CD4-positive, alpha-beta memory T cell (primary cell): ENCODE results near the gene THSD7B. TPM values are rescaled to one million over a fixed set of nuclear protein-coding genes. Genes with fewer than 3 reads are reported as not detected.

Experiments used
- CTCF ChIA-PET: fragments of 350-600 bp; sonication (Branson Sonifier 250); formaldehyde crosslinking; loops from one replicate; lab custom pipeline; 2021; ENCODE audit warnings: inconsistent platforms; ENCODE audit not compliant: partially characterized antibody; lab: Charles Lee
- POLR2A ChIA-PET: fragments of 350-600 bp; sonication (Branson Sonifier 250); formaldehyde crosslinking; loops from one replicate; lab custom pipeline; 2021; ENCODE audit not compliant: partially characterized antibody; lab: Charles Lee
- DNase-seq, 5 donors: peaks; one replicate each; pipeline versions ENCODE4 v3.0.0 to v3.0.0-alpha.2; 2020 to 2022; ENCODE audit warnings: mixed read lengths in 1 of 5
- H3K27ac ChIP-seq: one replicate; pipeline ENCODE4 v1.7.0; 2013; ENCODE audit warnings: low read depth, low read length
- H3K27me3 ChIP-seq: 2 replicates; pipeline ENCODE4 v1.7.0; 2013; ENCODE audit warnings: mild to moderate bottlenecking, low read length, moderate library complexity; ENCODE audit not compliant: insufficient read depth
- H3K36me3 ChIP-seq: 2 replicates; pipeline ENCODE4 v1.7.0; 2013; ENCODE audit warnings: mild to moderate bottlenecking, low read length, moderate library complexity; ENCODE audit not compliant: insufficient read depth
- H3K4me1 ChIP-seq: 2 replicates; pipeline ENCODE4 v1.7.0; 2013; ENCODE audit warnings: mild to moderate bottlenecking, low read length, moderate library complexity; ENCODE audit not compliant: insufficient read depth
- H3K4me3 ChIP-seq, 2 donors: one replicate each; pipeline ENCODE4 v1.7.0; 2013; ENCODE audit warnings: low read length in 2 of 2, mild to moderate bottlenecking in 1 of 2
- H3K9me3 ChIP-seq, 2 donors: one replicate each; pipeline ENCODE4 v1.7.0; 2013; ENCODE audit warnings: low read length in 2 of 2, control low read depth in 1 of 2; ENCODE audit not compliant: control insufficient read depth in 1 of 2
- H3K27ac Mint-ChIP-seq, 7 donors: one replicate each; pipeline ENCODE4 v1.8.0; 2020 to 2021; ENCODE audit warnings: mixed read lengths in 7 of 7, mild to moderate bottlenecking in 6 of 7, inconsistent platforms in 3 of 7, moderate library complexity in 3 of 7
- H3K27me3 Mint-ChIP-seq, 2 donors: one replicate each; pipeline ENCODE4 v1.8.0; 2020 to 2021; ENCODE audit warnings: mixed read lengths in 2 of 2
- H3K36me3 Mint-ChIP-seq, 2 donors: one replicate each; pipeline ENCODE4 v1.8.0; 2020 to 2021; ENCODE audit warnings: mixed read lengths in 2 of 2, inconsistent platforms in 1 of 2, mild to moderate bottlenecking in 1 of 2
- H3K4me1 Mint-ChIP-seq, 4 donors: one replicate each; pipeline ENCODE4 v1.8.0; 2020 to 2021; ENCODE audit warnings: mixed read lengths in 4 of 4, mild to moderate bottlenecking in 1 of 4
- H3K4me3 Mint-ChIP-seq, 8 donors: one replicate each; pipeline ENCODE4 v1.8.0; 2020 to 2021; ENCODE audit warnings: mixed read lengths in 8 of 8, mild to moderate bottlenecking in 7 of 8, moderate library complexity in 6 of 8, inconsistent platforms in 3 of 8
- H3K9me3 Mint-ChIP-seq, 8 donors: one replicate each; pipeline ENCODE4 v1.8.0; 2020 to 2021; ENCODE audit warnings: mixed read lengths in 8 of 8, mild to moderate bottlenecking in 5 of 8, inconsistent platforms in 3 of 8, moderate library complexity in 1 of 8
- intact Hi-C: fragments of 100-400 bp; cut with micrococcal nuclease; formaldehyde crosslinking; loops from one replicate; pipeline ENCODE4 v1.15.1; 2023
- polyA plus RNA-seq, 2 donors: library from polyadenylated mRNA; unstranded; fragments of 300-500 nt; fragmentation: Illumina TruSeq; gene quantifications; one replicate each; pipeline ENCODE4 v1.2.3, GENCODE V29; 2021
- total RNA-seq, 2 experiments: library from RNA; stranded (reverse); gene quantifications; one replicate each; pipeline ENCODE4 v1.2.3, GENCODE V29; 2021

THSD7B gene
- total and polyA plus RNA-seq, 4 experiments from 2014 or later, result not detected

DNA sequence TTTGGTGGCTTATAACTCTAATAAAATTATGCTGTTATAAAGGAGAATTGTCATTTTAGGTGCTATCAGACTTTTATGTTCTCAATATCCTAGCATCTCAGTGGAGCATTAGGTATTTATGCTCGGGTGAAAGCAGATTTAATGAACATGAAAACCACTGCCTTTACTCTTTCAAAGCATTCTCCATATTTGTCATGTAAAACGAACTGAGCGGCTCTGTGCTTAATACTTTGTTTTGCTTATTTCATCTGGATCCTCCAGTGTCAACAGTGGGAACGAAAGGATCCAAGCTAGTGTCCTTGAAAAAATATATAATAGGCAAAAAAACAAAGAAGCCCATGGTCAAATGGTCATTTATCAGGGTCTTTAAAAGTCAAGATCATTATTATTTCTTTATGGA is 53.5 kb downstream of the THSD7B start:
- no peaks in the 10 kb centered on the region for H3K4me1 Mint-ChIP-seq
- CTCF ChIA-PET, result no interaction called here
- no peaks in the 10 kb centered on the region for H3K4me1 ChIP-seq
- H3K27me3 Mint-ChIP-seq, result no peaks in the 10 kb centered on the region
- H3K4me3 ChIP-seq, result no peak overlapping the region
- H3K4me3 Mint-ChIP-seq, result no peak overlapping the region
- H3K9me3 ChIP-seq, result no peaks in the 10 kb centered on the region
- no peaks in the 10 kb centered on the region for H3K36me3 Mint-ChIP-seq
- H3K36me3 ChIP-seq, result no peaks in the 10 kb centered on the region
- intact Hi-C loops, result no loop called here
- DNase-seq, result no peak
- H3K27ac ChIP-seq, result no peak overlapping the region
- POLR2A ChIA-PET, result no interaction called here
- no peak overlapping the region for H3K27ac Mint-ChIP-seq
- H3K9me3 Mint-ChIP-seq, result peaks cover 0 to 1% (median 0%) of the 10 kb centered on the region in 8 donors
- no peaks in the 10 kb centered on the region for H3K27me3 ChIP-seq

DNA sequence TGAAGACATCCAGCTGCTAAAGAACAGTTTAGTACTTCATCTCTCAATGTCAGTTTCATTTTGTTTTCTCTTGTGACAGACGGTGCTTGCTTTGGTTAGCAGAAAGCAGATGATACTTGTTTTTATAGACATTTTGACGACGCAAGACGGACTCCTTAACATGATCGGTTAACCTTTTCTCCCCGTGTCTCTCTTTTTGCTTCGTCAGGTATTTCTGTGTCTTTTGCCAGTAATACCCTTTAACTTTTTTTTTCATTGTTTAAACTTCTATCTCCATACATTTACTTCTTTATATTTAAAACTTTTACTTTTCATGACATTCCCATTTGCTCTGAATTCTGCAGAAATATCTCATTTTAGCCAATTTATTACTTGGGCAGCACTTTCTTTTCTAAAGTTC is 57.9 kb downstream of the THSD7B start:
- H3K4me1 ChIP-seq, result no peaks in the 10 kb centered on the region
- ChIA-PET POLR2A (no interaction called here), CTCF (no interaction called here)
- H3K4me3 ChIP-seq, result no peak overlapping the region
- no peaks in the 10 kb centered on the region for H3K9me3 Mint-ChIP-seq
- no peaks in the 10 kb centered on the region for H3K4me1 Mint-ChIP-seq
- H3K9me3 ChIP-seq, result no peaks in the 10 kb centered on the region
- no peak overlapping the region for H3K27ac Mint-ChIP-seq
- no peak overlapping the region for H3K27ac ChIP-seq
- no peaks in the 10 kb centered on the region for H3K27me3 Mint-ChIP-seq
- intact Hi-C loops, result no loop called here
- no peaks in the 10 kb centered on the region for H3K27me3 ChIP-seq
- no peak overlapping the region for H3K4me3 Mint-ChIP-seq
- H3K36me3 ChIP-seq, result no peaks in the 10 kb centered on the region
- H3K36me3 Mint-ChIP-seq, result no peaks in the 10 kb centered on the region
- no peak for DNase-seq

DNA sequence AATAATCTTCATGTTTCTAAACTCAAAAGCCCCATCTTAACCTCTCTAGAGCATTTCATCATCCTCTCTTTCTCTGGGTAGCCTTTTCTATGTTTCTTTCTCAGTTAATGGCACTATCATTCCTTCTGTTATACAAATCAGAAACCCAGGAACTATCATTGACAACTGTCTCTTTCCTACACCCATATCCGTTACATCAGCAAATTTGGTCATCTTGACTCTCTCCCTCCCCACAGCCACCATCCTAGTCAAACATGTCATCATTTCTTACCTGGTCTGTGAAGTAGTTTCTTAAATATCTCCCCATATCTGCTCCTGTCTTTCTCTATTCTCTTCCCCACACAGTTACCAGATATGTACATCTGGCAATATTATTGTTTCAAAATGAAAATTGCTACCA is 62.8 kb downstream of the THSD7B start:
- Mint-ChIP-seq H3K4me1 (no peaks in the 10 kb centered on the region), H3K4me3 (no peak overlapping the region), H3K9me3 (no peaks in the 10 kb centered on the region), H3K27ac (no peak overlapping the region), H3K27me3 (no peaks in the 10 kb centered on the region), H3K36me3 (no peaks in the 10 kb centered on the region)
- intact Hi-C loops, result no loop called here
- Histone ChIP-seq H3K27me3 (no peaks in the 10 kb centered on the region), H3K36me3 (no peaks in the 10 kb centered on the region), H3K4me1 (no peaks in the 10 kb centered on the region), H3K27ac (no peak overlapping the region), H3K9me3 (no peaks in the 10 kb centered on the region), H3K4me3 (no peak overlapping the region)
- ChIA-PET CTCF (no interaction called here), POLR2A (no interaction called here)
- DNase-seq, result no peak

DNA sequence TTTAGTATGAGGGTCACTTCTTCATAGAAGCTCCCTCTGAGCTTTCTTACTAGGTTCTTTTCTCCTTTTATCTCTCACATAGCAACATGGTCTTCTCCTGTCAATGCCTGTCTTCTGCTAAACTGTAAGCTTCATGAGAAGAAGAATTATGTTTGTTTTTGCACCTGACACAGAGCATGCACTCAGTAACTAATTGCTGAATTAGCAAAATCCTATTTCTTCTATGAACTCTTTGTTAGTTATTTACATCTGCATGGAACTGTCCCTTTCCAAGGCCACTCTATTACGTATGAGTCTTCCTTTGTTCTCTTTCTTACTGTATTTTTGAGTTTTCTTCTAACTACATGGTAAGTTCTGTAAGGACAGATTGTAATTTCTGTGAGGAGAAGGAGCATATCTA is 63.4 kb downstream of the THSD7B start:
- ChIA-PET CTCF (no interaction called here), POLR2A (no interaction called here)
- no peak for DNase-seq
- Histone ChIP-seq H3K27me3 (no peaks in the 10 kb centered on the region), H3K4me3 (no peak overlapping the region), H3K27ac (no peak overlapping the region), H3K4me1 (no peaks in the 10 kb centered on the region), H3K9me3 (no peaks in the 10 kb centered on the region), H3K36me3 (no peaks in the 10 kb centered on the region)
- Mint-ChIP-seq H3K9me3 (no peaks in the 10 kb centered on the region), H3K4me3 (no peak overlapping the region), H3K4me1 (no peaks in the 10 kb centered on the region), H3K27ac (no peak overlapping the region), H3K27me3 (no peaks in the 10 kb centered on the region), H3K36me3 (no peaks in the 10 kb centered on the region)
- intact Hi-C loops, result no loop called here

DNA sequence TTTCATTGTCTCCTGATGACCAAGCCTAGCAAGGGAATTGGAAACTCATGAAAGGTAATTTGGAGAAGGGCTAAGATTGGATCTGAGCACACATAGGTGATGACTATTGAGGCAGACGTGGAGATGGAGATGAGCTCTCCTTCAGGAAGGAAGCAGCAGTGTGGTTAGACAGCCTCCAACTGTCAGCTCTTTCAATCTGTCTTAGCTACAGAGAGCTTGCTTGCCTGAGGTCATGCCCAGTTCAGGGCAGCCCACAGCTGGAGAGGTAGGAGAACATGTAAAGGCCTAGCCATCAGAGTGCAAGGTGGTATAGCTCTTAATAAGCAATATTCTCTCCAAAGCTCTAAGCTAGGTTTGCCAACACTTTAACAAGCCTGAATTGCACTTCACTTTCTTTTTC is 79.2 kb downstream of the THSD7B start:
- intact Hi-C loops, result no loop called here
- Mint-ChIP-seq H3K27ac (no peak overlapping the region), H3K36me3 (no peaks in the 10 kb centered on the region), H3K4me3 (no peak overlapping the region), H3K27me3 (peaks cover 0 to 4% of the 10 kb centered on the region in 2 donors), H3K4me1 (no peaks in the 10 kb centered on the region), H3K9me3 (peaks cover 0 to 5% (median 0%) of the 10 kb centered on the region in 8 donors)
- H3K4me1 ChIP-seq, result no peaks in the 10 kb centered on the region
- H3K36me3 ChIP-seq, result no peaks in the 10 kb centered on the region
- no peak overlapping the region for H3K4me3 ChIP-seq
- ChIA-PET POLR2A (no interaction called here), CTCF (no interaction called here)
- no peak overlapping the region for H3K27ac ChIP-seq
- no peaks in the 10 kb centered on the region for H3K27me3 ChIP-seq
- H3K9me3 ChIP-seq, result no peaks in the 10 kb centered on the region
- DNase-seq, result no peak

DNA sequence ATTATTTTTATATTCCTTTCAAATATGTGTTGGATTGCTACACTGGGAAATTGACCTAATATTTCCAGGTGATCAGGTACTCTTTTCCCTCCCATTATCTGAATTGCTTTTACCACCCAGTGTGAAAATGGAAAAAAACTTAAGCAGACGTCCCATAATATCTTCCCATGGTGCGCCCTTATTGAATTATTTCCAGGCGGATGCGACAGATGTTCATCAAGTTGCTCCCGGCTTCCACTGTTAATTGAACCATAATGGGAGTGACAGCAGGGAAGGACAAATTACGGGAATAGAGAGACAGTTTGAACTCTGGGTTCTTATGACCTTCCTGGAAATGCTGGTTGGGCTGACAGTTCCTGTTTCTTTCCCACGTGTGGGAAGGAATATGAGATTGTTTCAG is 93.3 kb downstream of the THSD7B start:
- no peak overlapping the region for H3K4me3 Mint-ChIP-seq
- H3K27me3 Mint-ChIP-seq, result no peaks in the 10 kb centered on the region
- peaks cover 0 to 4% (median 0%) of the 10 kb centered on the region in 8 donors for H3K9me3 Mint-ChIP-seq
- ChIA-PET POLR2A (no interaction called here), CTCF (interaction anchor here (1.4 kb wide), 1 partner anchor 9 kb away, joined by 3 read pairs; no protein-coding TSS in a partner anchor)
- H3K27ac Mint-ChIP-seq, result no peak overlapping the region
- no peaks in the 10 kb centered on the region for H3K27me3 ChIP-seq
- H3K36me3 Mint-ChIP-seq, result no peaks in the 10 kb centered on the region
- no peak for DNase-seq
- no peaks in the 10 kb centered on the region for H3K4me1 Mint-ChIP-seq
- H3K4me1 ChIP-seq, result no peaks in the 10 kb centered on the region
- intact Hi-C loops, result no loop called here
- H3K36me3 ChIP-seq, result no peaks in the 10 kb centered on the region
- H3K9me3 ChIP-seq, result no peaks in the 10 kb centered on the region
- no peak overlapping the region for H3K27ac ChIP-seq
- no peak overlapping the region for H3K4me3 ChIP-seq

DNA sequence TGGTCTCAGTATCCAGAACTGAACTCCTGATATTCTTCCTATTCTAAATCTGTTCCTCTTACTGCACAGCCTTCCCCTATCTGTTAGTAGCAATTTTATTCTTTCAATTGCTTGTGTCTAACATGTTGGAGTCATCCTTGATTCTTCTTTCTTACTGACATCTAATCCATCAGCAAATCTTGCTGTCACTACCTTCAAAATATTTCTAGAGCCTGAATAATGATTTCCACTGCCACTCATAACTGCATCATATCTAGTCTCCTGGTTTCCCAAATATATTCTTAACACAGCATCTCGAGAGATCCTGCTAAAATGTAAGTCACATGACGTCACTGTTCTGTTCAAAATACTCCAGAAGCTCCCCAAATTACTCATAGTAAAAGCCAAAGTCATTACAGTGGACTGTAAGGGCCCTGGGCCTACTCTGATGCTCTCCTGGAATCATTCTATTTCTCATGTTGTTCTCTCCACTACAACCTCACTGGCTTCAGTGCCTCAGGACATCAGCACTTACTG is 95.2 kb downstream of the THSD7B start:
- H3K4me3 Mint-ChIP-seq, result no peak overlapping the region
- Histone ChIP-seq H3K27me3 (no peaks in the 10 kb centered on the region), H3K4me3 (no peak overlapping the region), H3K36me3 (no peaks in the 10 kb centered on the region), H3K9me3 (no peaks in the 10 kb centered on the region), H3K4me1 (no peaks in the 10 kb centered on the region), H3K27ac (no peak overlapping the region)
- H3K27ac Mint-ChIP-seq, result no peak overlapping the region
- H3K4me1 Mint-ChIP-seq, result no peaks in the 10 kb centered on the region
- no peak for DNase-seq
- H3K27me3 Mint-ChIP-seq, result no peaks in the 10 kb centered on the region
- no peaks in the 10 kb centered on the region for H3K36me3 Mint-ChIP-seq
- peaks cover 0 to 4% (median 0%) of the 10 kb centered on the region in 8 donors for H3K9me3 Mint-ChIP-seq
- CTCF ChIA-PET, result no interaction called here
- intact Hi-C loops, result no loop called here
- POLR2A ChIA-PET, result no interaction called here

DNA sequence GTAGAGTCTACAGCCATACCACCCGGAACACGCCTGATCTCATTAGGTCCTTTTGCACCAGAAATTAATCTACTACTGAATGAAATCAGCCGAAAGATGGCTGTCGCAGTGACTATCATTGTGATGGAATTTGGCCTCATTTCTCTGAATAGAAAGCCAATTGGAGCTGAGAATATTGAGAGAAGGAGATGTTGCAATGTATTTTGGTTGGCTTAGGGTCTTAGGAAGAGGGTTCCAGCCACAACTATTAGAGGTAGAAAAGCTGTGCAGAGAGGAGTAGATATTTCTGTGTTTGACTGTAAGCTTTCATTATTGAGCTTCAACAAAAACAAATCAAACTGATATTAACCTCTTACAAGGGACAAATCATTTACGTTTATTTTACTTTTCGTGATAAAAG is 98.1 kb downstream of the THSD7B start:
- Histone ChIP-seq H3K9me3 (no peaks in the 10 kb centered on the region), H3K4me3 (no peak overlapping the region), H3K36me3 (no peaks in the 10 kb centered on the region), H3K27ac (no peak overlapping the region), H3K27me3 (no peaks in the 10 kb centered on the region), H3K4me1 (no peaks in the 10 kb centered on the region)
- CTCF ChIA-PET, result no interaction called here
- Mint-ChIP-seq H3K36me3 (no peaks in the 10 kb centered on the region), H3K9me3 (peaks cover 0 to 4% (median 0%) of the 10 kb centered on the region in 8 donors), H3K4me1 (no peaks in the 10 kb centered on the region), H3K4me3 (no peak overlapping the region), H3K27me3 (no peaks in the 10 kb centered on the region), H3K27ac (no peak overlapping the region)
- intact Hi-C loops, result no loop called here
- POLR2A ChIA-PET, result no interaction called here
- no peak for DNase-seq
